Measurements from ENCODE around the gene RGS3. TPM values are rescaled to one million over a fixed set of nuclear protein-coding genes. Genes with fewer than 3 reads are reported as not detected.

Gene RGS3
- total and polyA plus RNA-seq, 2 experiments from 2014 or later, result 44.5 to 48.6 TPM

GRCh38 chr9:113542006-113542405 is 78.5 kb downstream of the RGS3 start:
- H3K4me2 ChIP-seq (ENCODE audit: unreplicated experiment), result no peak overlapping the region
- no peak overlapping the region for H3K27ac ChIP-seq
- no peaks in the 10 kb centered on the region for H3K9me3 ChIP-seq (ENCODE audit: low read depth)
- H3K9ac ChIP-seq, result no peak overlapping the region
- in situ Hi-C loops (cut with MboI), result no loop called here
- DNase-seq, result no peak
- H2AFZ ChIP-seq, result no peak overlapping the region
- H3K9me2 ChIP-seq (ENCODE audit: insufficient read depth), result no peaks in the 10 kb centered on the region
- no peak for TF ChIP-seq EZH2 (IDR thresholded peaks at IDR 0.05; ENCODE audit: insufficient read depth, poor library complexity, severe bottlenecking)
- H3K27me3 ChIP-seq (replicated peaks; ENCODE audit: insufficient read depth), result no peaks in the 10 kb centered on the region
- no peak overlapping the region for H3K4me3 ChIP-seq
- H3K79me2 ChIP-seq (ENCODE audit: insufficient read depth), result no peaks in the 10 kb centered on the region
- no peaks in the 10 kb centered on the region for H3F3A ChIP-seq (ENCODE audit: insufficient read depth)
- no peaks in the 10 kb centered on the region for H3K36me3 ChIP-seq (ENCODE audit: low read depth)
- WGBS, 2 experiments (ENCODE audit: low coverage in 1 of 2, low lambda C conversion rate in 2 of 2, missing lambda C conversion rate in 2 of 2), result 80 to 92% methylated on average over 7 of the region's 7 CpGs
- no peaks in the 10 kb centered on the region for H4K20me1 ChIP-seq (ENCODE audit: insufficient read depth)
- no peaks in the 10 kb centered on the region; the same call in 1 of the 2 replicates for H3K4me1 ChIP-seq (ENCODE audit: insufficient read depth)

- Histone ChIP-seq H3F3A (ENCODE audit: insufficient read depth) (no peaks in the 10 kb centered on the region), H2AFZ (no peak overlapping the region), H4K20me1 (ENCODE audit: insufficient read depth) (no peaks in the 10 kb centered on the region), H3K27me3 (replicated peaks; ENCODE audit: insufficient read depth) (no peaks in the 10 kb centered on the region), H3K9ac (no peak overlapping the region), H3K36me3 (ENCODE audit: low read depth) (no peaks in the 10 kb centered on the region), H3K27ac (no peak overlapping the region), H3K9me2 (ENCODE audit: insufficient read depth) (no peaks in the 10 kb centered on the region), H3K4me2 (ENCODE audit: unreplicated experiment) (no peak overlapping the region), H3K4me3 (no peak overlapping the region), H3K79me2 (ENCODE audit: insufficient read depth) (no peaks in the 10 kb centered on the region), H3K9me3 (ENCODE audit: low read depth) (no peaks in the 10 kb centered on the region), H3K4me1 (ENCODE audit: insufficient read depth) (no peaks in the 10 kb centered on the region; the same call in 1 of the 2 replicates)
- in situ Hi-C loops (cut with MboI), result no loop called here
- no peak for DNase-seq
- 77 to 78% methylated on average over 5 of the region's 5 CpGs for WGBS, 2 experiments (ENCODE audit: low coverage in 1 of 2, low lambda C conversion rate in 2 of 2, missing lambda C conversion rate in 2 of 2)
- TF ChIP-seq EZH2 (IDR thresholded peaks at IDR 0.05; ENCODE audit: insufficient read depth, poor library complexity, severe bottlenecking), result no peak
- TF ChIP-seq EZH2phosphoT487 (IDR thresholded peaks at IDR 0.05; ENCODE audit: insufficient read depth, low read depth), result no peak
Measured at GRCh38 chr9:113542741-113543140, 79.2 kb downstream of the RGS3 start.

GRCh38 chr9:113543296-113543981 is 79.9 kb downstream of the RGS3 start:
- Histone ChIP-seq H3K4me2 (ENCODE audit: unreplicated experiment) (no peak overlapping the region), H3K27me3 (replicated peaks; ENCODE audit: insufficient read depth) (no peaks in the 10 kb centered on the region), H3K4me1 (ENCODE audit: insufficient read depth) (peaks cover 2% of the 10 kb centered on the region; the same call in 1 of the 2 replicates), H3K36me3 (ENCODE audit: low read depth) (no peaks in the 10 kb centered on the region), H3K9ac (no peak overlapping the region), H3K79me2 (ENCODE audit: insufficient read depth) (no peaks in the 10 kb centered on the region), H3K4me3 (no peak overlapping the region), H3F3A (ENCODE audit: insufficient read depth) (no peaks in the 10 kb centered on the region), H4K20me1 (ENCODE audit: insufficient read depth) (no peaks in the 10 kb centered on the region), H3K27ac (no peak overlapping the region), H3K9me3 (ENCODE audit: low read depth) (no peaks in the 10 kb centered on the region), H2AFZ (no peak overlapping the region), H3K9me2 (ENCODE audit: insufficient read depth) (no peaks in the 10 kb centered on the region)
- in situ Hi-C loops (cut with MboI), result no loop called here
- no peak for DNase-seq
- 58 to 62% methylated on average over 10 of the region's 10 CpGs for WGBS, 2 experiments (ENCODE audit: low coverage in 1 of 2, low lambda C conversion rate in 2 of 2, missing lambda C conversion rate in 2 of 2)
- TF ChIP-seq EZH2 (IDR thresholded peaks at IDR 0.05; ENCODE audit: insufficient read depth, poor library complexity, severe bottlenecking), result no peak
- TF ChIP-seq EZH2phosphoT487 (IDR thresholded peaks at IDR 0.05; ENCODE audit: insufficient read depth, low read depth), result no peak

GRCh38 chr9:113543982-113544303 is 80.4 kb downstream of the RGS3 start:
- in situ Hi-C loops (cut with MboI), result no loop called here
- Histone ChIP-seq H3K27ac (no peak overlapping the region), H3K4me3 (no peak overlapping the region), H4K20me1 (ENCODE audit: insufficient read depth) (no peaks in the 10 kb centered on the region), H3K4me1 (ENCODE audit: insufficient read depth) (peaks cover 7% of the 10 kb centered on the region; the same call in 1 of the 2 replicates), H3F3A (ENCODE audit: insufficient read depth) (no peaks in the 10 kb centered on the region), H3K9me2 (ENCODE audit: insufficient read depth) (no peaks in the 10 kb centered on the region), H2AFZ (no peak overlapping the region), H3K36me3 (ENCODE audit: low read depth) (no peaks in the 10 kb centered on the region), H3K79me2 (ENCODE audit: insufficient read depth) (no peaks in the 10 kb centered on the region), H3K4me2 (ENCODE audit: unreplicated experiment) (no peak overlapping the region), H3K9ac (no peak overlapping the region), H3K27me3 (replicated peaks; ENCODE audit: insufficient read depth) (no peaks in the 10 kb centered on the region), H3K9me3 (ENCODE audit: low read depth) (no peaks in the 10 kb centered on the region)
- DNase-seq, result no peak
- TF ChIP-seq EZH2 (IDR thresholded peaks at IDR 0.05; ENCODE audit: insufficient read depth, poor library complexity, severe bottlenecking) (no peak), EZH2phosphoT487 (IDR thresholded peaks at IDR 0.05; ENCODE audit: insufficient read depth, low read depth) (no peak)
- WGBS, 2 experiments (ENCODE audit: low coverage in 1 of 2, low lambda C conversion rate in 2 of 2, missing lambda C conversion rate in 2 of 2), result 40 to 47% methylated on average over 3 of the region's 3 CpGs

Measured in GM23248 (cell line).